ENCODE results near the gene LAD1.

Gene LAD1

DNA sequence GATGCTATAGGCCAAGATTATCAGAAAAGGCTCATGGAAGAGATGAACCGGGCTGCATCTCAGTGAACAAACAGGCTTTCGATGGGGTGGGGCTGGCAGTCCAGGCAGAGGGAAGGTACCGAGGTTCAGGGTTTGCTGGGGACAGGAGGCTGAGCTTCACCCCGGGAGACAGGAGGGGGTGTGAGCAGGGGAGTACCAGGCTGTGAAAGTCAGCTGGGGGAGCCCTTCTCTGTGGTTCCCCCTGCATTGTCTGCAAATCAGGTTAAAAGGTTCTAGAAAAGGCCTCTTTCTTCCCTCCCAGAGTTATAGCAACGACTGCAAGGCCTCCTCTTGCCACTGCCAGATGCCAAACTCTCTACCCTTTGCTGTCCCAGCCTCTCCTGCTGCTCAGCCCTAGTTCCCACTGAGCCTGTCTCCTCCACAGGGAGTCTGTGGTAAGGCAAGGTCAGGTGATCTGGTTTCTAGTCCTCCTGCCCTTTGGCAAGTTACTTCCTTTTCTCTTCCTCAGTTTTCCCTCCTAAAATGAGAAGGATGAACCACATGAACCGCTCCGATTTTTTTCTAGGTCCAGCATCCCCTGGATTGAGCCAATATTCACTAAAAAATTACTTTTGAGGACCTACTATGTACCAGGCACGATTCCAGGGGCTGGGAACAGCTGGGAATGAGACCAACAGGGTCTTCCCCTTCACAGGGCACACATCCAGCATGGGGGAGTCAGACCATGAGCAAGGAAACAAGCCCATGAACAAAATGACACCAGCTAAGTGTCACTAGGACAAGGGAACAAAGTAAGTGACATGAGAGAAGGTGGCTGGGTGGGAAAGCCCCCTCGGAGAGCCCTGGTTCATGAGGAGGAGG lies 7.2 kb downstream of the LAD1 start:
- no peak overlapping the region for H3K4me3 ChIP-seq (ENCODE audit: low read depth, low read length)
- H3K27ac ChIP-seq (ENCODE audit: low read depth, low read length), result no peak overlapping the region
- H3K9me3 ChIP-seq (ENCODE audit: control insufficient read depth, insufficient read depth, low read length), result no peaks in the 10 kb centered on the region
- H3K27me3 ChIP-seq (ENCODE audit: control insufficient read depth, insufficient read depth, low read length), result no peaks in the 10 kb centered on the region
- H3K36me3 ChIP-seq (ENCODE audit: control insufficient read depth, insufficient read depth, low read length), result peaks cover 8% of the 10 kb centered on the region; the same call in 1 of the 2 replicates
- H3K4me1 ChIP-seq (ENCODE audit: control insufficient read depth, insufficient read depth, low read length), result peaks cover 8% of the 10 kb centered on the region
- no peak overlapping the region for H3K9ac ChIP-seq (ENCODE audit: low read depth, low read length)

GRCh38 chr1:201391225-201391624 lies 7.9 kb downstream of the LAD1 start:
- Histone ChIP-seq H3K36me3 (ENCODE audit: control insufficient read depth, insufficient read depth, low read length) (peaks cover 13% of the 10 kb centered on the region; the same call in 1 of the 2 replicates), H3K9ac (ENCODE audit: low read depth, low read length) (no peak overlapping the region), H3K27ac (ENCODE audit: low read depth, low read length) (no peak overlapping the region), H3K9me3 (ENCODE audit: control insufficient read depth, insufficient read depth, low read length) (no peaks in the 10 kb centered on the region), H3K4me3 (ENCODE audit: low read depth, low read length) (no peak overlapping the region), H3K27me3 (ENCODE audit: control insufficient read depth, insufficient read depth, low read length) (no peaks in the 10 kb centered on the region), H3K4me1 (ENCODE audit: control insufficient read depth, insufficient read depth, low read length) (peaks cover 8% of the 10 kb centered on the region)

DNA sequence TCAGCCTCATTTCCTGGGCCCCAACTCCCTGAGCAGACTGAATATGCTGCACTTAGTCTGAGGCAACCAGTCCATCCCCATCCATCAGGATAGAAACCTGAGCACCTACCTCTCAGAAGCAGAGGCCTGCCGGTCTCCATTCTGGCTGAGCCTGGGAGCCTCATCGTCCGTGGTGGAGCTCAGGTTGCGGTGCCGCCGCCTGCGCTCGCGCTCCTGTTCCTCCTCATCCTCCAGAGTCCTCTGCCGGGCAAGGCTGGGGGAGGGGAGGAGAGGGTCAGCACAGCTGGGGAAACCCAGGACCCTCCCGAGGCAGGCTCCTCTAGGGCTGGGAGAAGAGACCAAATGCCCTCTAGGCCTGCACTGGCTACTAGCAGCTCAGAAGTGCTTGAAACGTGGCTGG lies 10.1 kb downstream of the LAD1 start:
- H3K9ac ChIP-seq (ENCODE audit: low read depth, low read length), result no peak overlapping the region
- peaks cover 13% of the 10 kb centered on the region; the same call in 1 of the 2 replicates for H3K36me3 ChIP-seq (ENCODE audit: control insufficient read depth, insufficient read depth, low read length)
- no peaks in the 10 kb centered on the region for H3K9me3 ChIP-seq (ENCODE audit: control insufficient read depth, insufficient read depth, low read length)
- no peaks in the 10 kb centered on the region for H3K27me3 ChIP-seq (ENCODE audit: control insufficient read depth, insufficient read depth, low read length)
- peaks cover 1% of the 10 kb centered on the region; the same call in 1 of the 2 replicates for H3K4me1 ChIP-seq (ENCODE audit: control insufficient read depth, insufficient read depth, low read length)
- no peak overlapping the region for H3K27ac ChIP-seq (ENCODE audit: low read depth, low read length)
- no peak overlapping the region for H3K4me3 ChIP-seq (ENCODE audit: low read depth, low read length)

DNA sequence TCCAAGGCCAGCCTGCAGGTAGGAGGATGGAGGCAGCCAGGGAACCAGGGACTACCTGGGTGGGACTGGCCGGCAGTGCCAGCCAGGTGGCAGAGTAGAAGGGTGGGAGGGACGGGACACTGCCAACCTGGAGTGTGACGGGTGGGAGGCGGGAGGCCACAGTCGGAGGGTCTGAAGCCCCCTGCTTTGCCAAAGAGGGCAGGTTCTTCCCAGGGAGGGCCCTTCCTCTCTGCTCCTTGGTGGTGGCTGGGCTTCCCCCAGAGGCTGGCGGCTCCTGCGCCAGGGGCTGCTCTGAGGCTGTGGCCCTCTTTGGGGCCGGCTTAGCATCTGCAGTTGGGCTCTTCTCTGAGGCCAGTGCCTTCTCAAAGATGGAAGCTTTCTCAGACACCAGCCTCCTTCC lies 12.9 kb downstream of the LAD1 start:
- Histone ChIP-seq H3K4me3 (ENCODE audit: low read depth, low read length) (no peak overlapping the region), H3K4me1 (ENCODE audit: control insufficient read depth, insufficient read depth, low read length) (no peaks in the 10 kb centered on the region), H3K27me3 (ENCODE audit: control insufficient read depth, insufficient read depth, low read length) (no peaks in the 10 kb centered on the region), H3K9ac (ENCODE audit: low read depth, low read length) (no peak overlapping the region), H3K27ac (ENCODE audit: low read depth, low read length) (no peak overlapping the region), H3K36me3 (ENCODE audit: control insufficient read depth, insufficient read depth, low read length) (peaks cover 13% of the 10 kb centered on the region; the same call in 1 of the 2 replicates), H3K9me3 (ENCODE audit: control insufficient read depth, insufficient read depth, low read length) (no peaks in the 10 kb centered on the region)

GRCh38 chr1:201385299-201385891 lies 13.7 kb downstream of the LAD1 start:
- H3K27me3 ChIP-seq (ENCODE audit: control insufficient read depth, insufficient read depth, low read length), result no peaks in the 10 kb centered on the region
- no peak overlapping the region for H3K9ac ChIP-seq (ENCODE audit: low read depth, low read length)
- H3K27ac ChIP-seq (ENCODE audit: low read depth, low read length), result no peak overlapping the region

GRCh38 chr1:201384406-201384782 lies 14.7 kb downstream of the LAD1 start:
- Histone ChIP-seq H3K9me3 (ENCODE audit: control insufficient read depth, insufficient read depth, low read length) (no peaks in the 10 kb centered on the region), H3K27ac (ENCODE audit: low read depth, low read length) (no peak overlapping the region), H3K4me1 (ENCODE audit: control insufficient read depth, insufficient read depth, low read length) (no peaks in the 10 kb centered on the region), H3K27me3 (ENCODE audit: control insufficient read depth, insufficient read depth, low read length) (no peaks in the 10 kb centered on the region), H3K36me3 (ENCODE audit: control insufficient read depth, insufficient read depth, low read length) (peaks cover 13% of the 10 kb centered on the region; the same call in 1 of the 2 replicates), H3K9ac (ENCODE audit: low read depth, low read length) (no peak overlapping the region), H3K4me3 (ENCODE audit: low read depth, low read length) (no peak overlapping the region)

More at GRCh38 chr1:201385299-201385891, 13.7 kb downstream of the LAD1 start:
- H3K9me3 ChIP-seq (ENCODE audit: control insufficient read depth, insufficient read depth, low read length), result no peaks in the 10 kb centered on the region
- no peak overlapping the region for H3K4me3 ChIP-seq (ENCODE audit: low read depth, low read length)
- H3K36me3 ChIP-seq (ENCODE audit: control insufficient read depth, insufficient read depth, low read length), result peaks cover 13% of the 10 kb centered on the region; the same call in 1 of the 2 replicates
- H3K4me1 ChIP-seq (ENCODE audit: control insufficient read depth, insufficient read depth, low read length), result no peaks in the 10 kb centered on the region

DNA sequence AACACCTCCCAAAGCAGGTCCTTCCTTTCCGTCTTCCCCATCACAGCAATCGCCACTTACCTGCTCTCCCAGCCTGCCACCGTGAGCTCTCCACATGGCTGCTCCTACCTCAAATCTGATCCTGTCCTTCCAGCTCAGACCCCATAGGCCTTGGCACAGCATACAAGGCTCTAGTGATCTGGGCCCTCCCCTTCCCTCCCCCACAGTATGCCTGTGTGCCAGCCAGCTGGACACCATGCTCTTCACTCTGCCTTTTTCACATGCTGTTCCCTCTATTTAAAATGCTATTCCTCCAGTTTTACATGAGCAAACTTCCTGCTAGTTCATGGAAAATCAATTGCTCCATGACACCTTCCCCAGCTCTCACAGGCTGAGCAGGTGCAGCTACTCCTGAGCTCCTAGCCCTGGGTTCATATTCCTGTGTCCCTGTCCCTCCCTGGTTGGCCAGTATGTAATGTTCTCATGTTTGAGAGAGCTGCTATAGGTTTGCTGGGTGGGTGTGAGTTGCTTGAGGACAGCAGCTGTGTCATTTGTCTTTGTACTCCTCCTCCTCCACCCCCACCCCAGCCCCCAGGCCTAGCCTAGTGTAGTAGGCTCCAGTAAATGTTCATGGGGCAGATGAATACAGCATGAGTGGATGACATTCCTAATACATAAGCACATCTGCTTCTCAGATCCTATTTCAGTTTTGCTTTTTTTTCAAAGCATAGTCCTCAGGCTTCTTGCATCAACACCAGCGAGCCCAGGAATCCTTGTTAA lies 15.3 kb downstream of the LAD1 start:
- peaks cover 13% of the 10 kb centered on the region; the same call in 1 of the 2 replicates for H3K36me3 ChIP-seq (ENCODE audit: control insufficient read depth, insufficient read depth, low read length)
- H3K9me3 ChIP-seq (ENCODE audit: control insufficient read depth, insufficient read depth, low read length), result no peaks in the 10 kb centered on the region
- H3K27me3 ChIP-seq (ENCODE audit: control insufficient read depth, insufficient read depth, low read length), result no peaks in the 10 kb centered on the region
- no peaks in the 10 kb centered on the region for H3K4me1 ChIP-seq (ENCODE audit: control insufficient read depth, insufficient read depth, low read length)
- H3K27ac ChIP-seq (ENCODE audit: low read depth, low read length), result no peak overlapping the region
- no peak overlapping the region for H3K4me3 ChIP-seq (ENCODE audit: low read depth, low read length)
- no peak overlapping the region for H3K9ac ChIP-seq (ENCODE audit: low read depth, low read length)

DNA sequence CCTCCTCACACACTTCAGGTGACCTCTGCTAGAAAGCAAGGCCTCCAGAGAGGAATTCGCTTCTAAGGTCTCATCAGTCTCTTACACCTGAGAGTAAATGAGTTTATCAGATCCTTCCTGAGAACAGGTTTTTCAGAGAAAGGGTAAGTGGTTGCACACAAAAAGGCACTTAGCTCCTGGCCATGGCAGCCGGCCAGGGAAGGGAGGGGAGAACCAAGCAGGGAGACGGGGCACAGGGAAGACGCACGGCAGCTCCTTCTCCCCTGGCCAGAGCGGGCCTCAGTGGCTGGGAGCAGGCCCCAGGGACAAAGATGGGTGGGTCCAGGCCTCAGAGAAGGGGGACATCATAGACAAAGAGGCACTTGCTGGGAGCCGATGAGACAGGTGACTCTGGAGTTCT lies 18.0 kb downstream of the LAD1 start:
- H3K4me1 ChIP-seq (ENCODE audit: control insufficient read depth, insufficient read depth, low read length), result peaks cover 16% of the 10 kb centered on the region
- H3K27me3 ChIP-seq (ENCODE audit: control insufficient read depth, insufficient read depth, low read length), result no peaks in the 10 kb centered on the region
- H3K4me3 ChIP-seq (ENCODE audit: low read depth, low read length), result no peak overlapping the region
- no peaks in the 10 kb centered on the region; the same call in 1 of the 2 replicates for H3K36me3 ChIP-seq (ENCODE audit: control insufficient read depth, insufficient read depth, low read length)
- no peak overlapping the region for H3K27ac ChIP-seq (ENCODE audit: low read depth, low read length)
- no peak overlapping the region for H3K9ac ChIP-seq (ENCODE audit: low read depth, low read length)
- H3K9me3 ChIP-seq (ENCODE audit: control insufficient read depth, insufficient read depth, low read length), result no peaks in the 10 kb centered on the region

DNA sequence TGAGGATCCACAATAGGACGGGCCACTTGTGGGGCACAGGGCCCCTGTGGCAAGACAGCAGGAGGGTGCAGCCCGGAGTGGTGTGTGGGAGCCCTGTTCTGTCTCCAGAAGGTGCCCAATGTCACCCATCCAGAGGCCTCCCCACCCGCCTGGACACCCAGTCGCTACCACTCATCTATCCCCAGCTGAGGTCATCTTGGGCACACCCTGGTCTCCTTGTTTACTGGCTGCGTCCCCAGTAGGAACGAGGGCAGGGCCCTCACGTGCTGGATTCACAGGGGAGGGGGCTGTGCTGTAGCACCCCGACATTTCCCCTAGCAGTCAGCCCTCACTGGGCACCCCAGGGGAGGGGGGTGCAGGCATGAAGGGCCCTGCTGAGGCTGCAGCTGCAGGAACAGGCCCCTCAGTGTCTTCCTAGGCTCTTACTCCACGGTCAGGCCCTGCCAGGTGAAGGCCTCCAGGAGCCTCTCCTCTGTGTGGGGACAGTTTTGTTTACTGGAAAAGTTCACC lies 19.3 kb downstream of the LAD1 start:
- Histone ChIP-seq H3K9ac (ENCODE audit: low read depth, low read length) (no peak overlapping the region), H3K27ac (ENCODE audit: low read depth, low read length) (no peak overlapping the region), H3K4me3 (ENCODE audit: low read depth, low read length) (no peak overlapping the region), H3K36me3 (ENCODE audit: control insufficient read depth, insufficient read depth, low read length) (no peaks in the 10 kb centered on the region; the same call in 1 of the 2 replicates), H3K4me1 (ENCODE audit: control insufficient read depth, insufficient read depth, low read length) (peaks cover 30% of the 10 kb centered on the region), H3K9me3 (ENCODE audit: control insufficient read depth, insufficient read depth, low read length) (no peaks in the 10 kb centered on the region), H3K27me3 (ENCODE audit: control insufficient read depth, insufficient read depth, low read length) (no peaks in the 10 kb centered on the region)

DNA sequence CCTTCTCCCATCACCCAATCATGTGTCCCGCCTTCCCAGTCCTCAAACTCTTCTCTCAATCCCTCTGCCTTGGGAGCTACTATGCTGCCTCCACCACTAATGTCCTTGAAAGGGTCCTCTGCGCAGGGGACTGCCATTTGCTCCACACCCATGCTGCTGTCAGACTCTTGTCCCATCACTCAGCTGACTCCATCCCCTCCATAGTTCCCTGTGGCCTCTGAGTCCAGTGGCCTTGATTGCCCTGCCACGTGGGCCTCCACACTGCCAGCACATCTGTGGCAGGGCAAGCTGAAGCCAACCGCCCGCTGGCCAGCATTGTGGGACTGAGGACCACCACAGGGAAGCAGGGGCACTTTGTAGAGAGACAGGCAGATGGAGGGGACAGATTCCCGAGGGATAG lies 20.3 kb downstream of the LAD1 start:
- Histone ChIP-seq H3K4me3 (ENCODE audit: low read depth, low read length) (no peak overlapping the region), H3K4me1 (ENCODE audit: control insufficient read depth, insufficient read depth, low read length) (peaks cover 38% of the 10 kb centered on the region), H3K36me3 (ENCODE audit: control insufficient read depth, insufficient read depth, low read length) (no peaks in the 10 kb centered on the region; the same call in 1 of the 2 replicates), H3K9me3 (ENCODE audit: control insufficient read depth, insufficient read depth, low read length) (no peaks in the 10 kb centered on the region), H3K27ac (ENCODE audit: low read depth, low read length) (no peak overlapping the region), H3K9ac (ENCODE audit: low read depth, low read length) (no peak overlapping the region), H3K27me3 (ENCODE audit: control insufficient read depth, insufficient read depth, low read length) (no peaks in the 10 kb centered on the region)
